Progenitor cell of endocrine pancreas (in vitro differentiated cells): ENCODE measurements around the gene PUM1. TPM values are rescaled to one million over a fixed set of nuclear protein-coding genes. Genes with fewer than 3 reads are reported as not detected.

Experiments used
- DNase-seq: peaks from one replicate; pipeline ENCODE4 v3.0.0; 2021; ENCODE audit warnings: low spot score; ENCODE audit not compliant: unreplicated experiment
- H3K27ac Mint-ChIP-seq: 2 replicates; pipeline ENCODE4 v1.8.0; 2021; ENCODE audit warnings: mild to moderate bottlenecking, moderate library complexity, mixed read lengths
- H3K27me3 Mint-ChIP-seq: 2 replicates; pipeline ENCODE4 v1.8.0; 2021; ENCODE audit warnings: mixed read lengths
- H3K36me3 Mint-ChIP-seq: 2 replicates; pipeline ENCODE4 v1.8.0; 2022; ENCODE audit warnings: mixed read lengths; ENCODE audit not compliant: insufficient read depth
- H3K4me1 Mint-ChIP-seq: 2 replicates; pipeline ENCODE4 v1.8.0; 2021; ENCODE audit warnings: low read depth, mixed read lengths
- H3K4me3 Mint-ChIP-seq: 2 replicates; pipeline ENCODE4 v1.8.0; 2021; ENCODE audit warnings: low read depth, mild to moderate bottlenecking, moderate library complexity, mixed read lengths
- H3K9me3 Mint-ChIP-seq: 2 replicates; pipeline ENCODE4 v1.8.0; 2021; ENCODE audit warnings: low read depth, mixed read lengths
- total RNA-seq: library from RNA; stranded (reverse); gene quantifications from 2 replicates; pipeline ENCODE4 v1.2.1, GENCODE V29; 2021
- TF ChIP-seq, protein P1 (sequence below): fragments of 200-600 bp; sonication (generic); IDR thresholded peaks from one replicate; pipeline ENCODE4 v1.5.0; 2021; ENCODE audit warnings: antibody characterized with exemption, mild to moderate bottlenecking; ENCODE audit not compliant: unreplicated experiment

The PUM1 gene
- total RNA-seq, 1 donor from 2014 or later = 249 TPM

GRCh38 chr1:30964706-30965105, 100.8 kb downstream of the PUM1 start:
- no peak for DNase-seq
- Mint-ChIP-seq H3K27me3 (no peaks in the 10 kb centered on the region), H3K4me1 (peaks cover 7% of the 10 kb centered on the region), H3K36me3 (peaks cover 59% of the 10 kb centered on the region), H3K9me3 (no peaks in the 10 kb centered on the region), H3K4me3 (no peak overlapping the region), H3K27ac (peak overlapping the region; percentile 68)
- TF ChIP-seq, protein P1, sequence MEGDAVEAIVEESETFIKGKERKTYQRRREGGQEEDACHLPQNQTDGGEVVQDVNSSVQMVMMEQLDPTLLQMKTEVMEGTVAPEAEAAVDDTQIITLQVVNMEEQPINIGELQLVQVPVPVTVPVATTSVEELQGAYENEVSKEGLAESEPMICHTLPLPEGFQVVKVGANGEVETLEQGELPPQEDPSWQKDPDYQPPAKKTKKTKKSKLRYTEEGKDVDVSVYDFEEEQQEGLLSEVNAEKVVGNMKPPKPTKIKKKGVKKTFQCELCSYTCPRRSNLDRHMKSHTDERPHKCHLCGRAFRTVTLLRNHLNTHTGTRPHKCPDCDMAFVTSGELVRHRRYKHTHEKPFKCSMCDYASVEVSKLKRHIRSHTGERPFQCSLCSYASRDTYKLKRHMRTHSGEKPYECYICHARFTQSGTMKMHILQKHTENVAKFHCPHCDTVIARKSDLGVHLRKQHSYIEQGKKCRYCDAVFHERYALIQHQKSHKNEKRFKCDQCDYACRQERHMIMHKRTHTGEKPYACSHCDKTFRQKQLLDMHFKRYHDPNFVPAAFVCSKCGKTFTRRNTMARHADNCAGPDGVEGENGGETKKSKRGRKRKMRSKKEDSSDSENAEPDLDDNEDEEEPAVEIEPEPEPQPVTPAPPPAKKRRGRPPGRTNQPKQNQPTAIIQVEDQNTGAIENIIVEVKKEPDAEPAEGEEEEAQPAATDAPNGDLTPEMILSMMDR = no peak

DNA sequence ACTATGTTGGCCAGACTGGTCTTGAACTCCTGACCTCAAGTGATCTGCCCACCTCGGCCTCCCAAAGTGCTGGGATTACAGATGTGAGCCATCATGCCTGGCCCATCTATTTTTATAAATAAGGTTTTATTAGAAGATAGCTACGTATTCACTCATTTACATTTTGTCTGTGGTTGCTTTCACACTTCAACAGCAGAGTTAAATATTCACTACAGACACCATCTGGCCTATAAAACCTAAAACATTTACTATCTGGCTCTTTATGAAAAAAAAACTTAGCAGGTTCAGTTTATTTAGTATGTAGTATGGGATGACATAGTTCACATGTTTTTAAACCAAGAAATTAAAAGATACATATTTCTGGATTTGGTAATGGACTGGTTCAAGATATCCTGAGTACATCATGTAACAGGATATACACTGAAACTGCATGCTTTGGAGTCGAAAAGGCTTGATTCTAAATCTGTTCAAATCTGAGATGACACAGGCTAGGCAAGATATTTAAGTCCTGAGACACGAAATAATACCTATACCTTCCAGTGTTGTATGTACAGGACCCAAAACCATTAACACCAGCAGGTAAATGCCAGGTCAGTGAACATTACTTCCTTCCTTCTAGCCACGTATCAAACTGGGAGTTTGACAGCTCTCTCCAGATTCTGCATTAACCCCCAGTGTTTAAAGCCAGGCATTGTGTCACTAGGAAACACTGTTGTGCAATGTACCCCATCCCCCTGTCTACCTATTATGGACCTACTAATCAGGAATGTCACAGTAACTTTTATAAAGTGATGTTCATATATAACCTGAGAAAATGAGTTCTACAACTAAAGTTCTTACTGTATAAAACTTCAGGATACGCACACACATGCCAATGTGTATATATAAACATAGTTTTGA, 102.7 kb downstream of the PUM1 start:
- TF ChIP-seq, protein P1 = no peak
- H3K9me3 Mint-ChIP-seq = no peaks in the 10 kb centered on the region
- H3K4me3 Mint-ChIP-seq = no peak overlapping the region
- no peaks in the 10 kb centered on the region for H3K27me3 Mint-ChIP-seq
- peak overlapping the region; percentile 51 for H3K27ac Mint-ChIP-seq
- DNase-seq = no peak
- peaks cover 47% of the 10 kb centered on the region for H3K36me3 Mint-ChIP-seq
- peaks cover 7% of the 10 kb centered on the region for H3K4me1 Mint-ChIP-seq

DNA sequence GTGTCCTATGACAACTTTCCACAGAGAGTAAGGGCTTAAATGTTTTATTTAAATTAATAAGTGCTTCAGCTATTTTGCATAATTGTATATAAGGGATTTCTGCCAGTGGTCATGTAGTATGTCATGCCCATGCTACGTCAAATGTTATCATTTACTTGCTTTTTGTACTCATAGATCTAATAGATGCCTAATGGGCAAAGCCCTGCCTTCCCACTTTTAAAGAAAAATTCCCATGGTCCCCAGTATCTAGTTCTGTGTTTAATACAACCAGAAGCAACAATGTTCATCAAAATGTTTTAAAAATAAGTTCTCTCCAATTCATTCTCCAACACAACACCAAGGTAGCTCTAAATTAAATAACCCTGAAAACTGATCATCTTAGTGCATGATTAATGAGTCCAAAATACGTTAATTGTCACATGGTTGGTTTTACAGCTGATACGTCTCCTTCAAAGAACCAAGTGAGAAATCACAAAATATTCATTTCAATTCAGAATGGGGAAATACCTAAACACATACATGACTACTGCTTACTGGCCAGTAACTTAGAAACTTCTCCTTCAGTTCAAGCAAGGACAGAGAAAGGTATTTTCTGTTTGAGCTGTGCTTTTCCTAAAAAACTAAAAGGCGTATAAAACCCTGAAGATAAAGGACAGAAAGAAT, 107.8 kb downstream of the PUM1 start:
- Mint-ChIP-seq H3K27me3 (no peaks in the 10 kb centered on the region), H3K9me3 (no peaks in the 10 kb centered on the region), H3K36me3 (peaks cover 43% of the 10 kb centered on the region), H3K4me3 (no peak overlapping the region), H3K27ac (peak overlapping the region; percentile 0), H3K4me1 (no peaks in the 10 kb centered on the region)
- TF ChIP-seq, protein P1 = no peak
- no peak for DNase-seq

DNA sequence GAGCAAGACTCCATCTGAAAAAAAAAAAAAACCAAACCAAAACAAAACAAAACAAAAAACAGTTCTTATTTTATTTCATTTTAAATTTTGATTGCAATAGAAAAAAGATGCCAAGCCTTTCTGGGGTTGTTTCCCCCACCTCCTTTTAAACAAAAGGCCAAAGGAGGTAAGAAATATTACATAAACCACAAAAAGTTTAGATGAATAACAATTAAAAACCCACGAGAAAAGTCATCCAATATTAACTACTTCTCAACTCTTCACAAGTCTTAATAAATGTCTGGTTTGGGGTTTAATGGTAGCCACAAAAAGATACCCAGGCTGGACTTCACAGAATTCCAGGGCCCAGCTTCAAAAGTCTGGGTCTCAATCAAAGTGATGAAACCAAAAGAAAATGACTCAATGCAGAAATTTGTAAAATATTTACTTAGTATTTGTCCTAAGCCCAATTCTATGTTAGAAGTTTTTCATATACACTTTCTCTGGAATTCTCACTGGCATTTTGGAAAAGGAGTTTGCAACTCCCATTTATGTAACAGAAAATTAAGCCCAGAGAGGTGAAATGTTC, 110.0 kb downstream of the PUM1 start:
- DNase-seq = no peak
- Mint-ChIP-seq H3K27me3 (no peaks in the 10 kb centered on the region), H3K9me3 (no peaks in the 10 kb centered on the region), H3K36me3 (peaks cover 48% of the 10 kb centered on the region), H3K4me1 (peaks cover 11% of the 10 kb centered on the region), H3K27ac (no peak overlapping the region), H3K4me3 (no peak overlapping the region)
- TF ChIP-seq, protein P1 = no peak

- H3K4me1 Mint-ChIP-seq = peaks cover 14% of the 10 kb centered on the region
- TF ChIP-seq, protein P1 = no peak
- H3K27ac Mint-ChIP-seq = no peak overlapping the region
Measured at GRCh38 chr1:30953685-30954084, 111.8 kb downstream of the PUM1 start.

More at GRCh38 chr1:30953685-30954084, 111.8 kb downstream of the PUM1 start:
- H3K27me3 Mint-ChIP-seq = no peaks in the 10 kb centered on the region
- DNase-seq = no peak
- H3K4me3 Mint-ChIP-seq = no peak overlapping the region
- peaks cover 52% of the 10 kb centered on the region for H3K36me3 Mint-ChIP-seq
- H3K9me3 Mint-ChIP-seq = no peaks in the 10 kb centered on the region
